ENCODE data around the gene SGCA. TPM values are rescaled to one million over a fixed set of nuclear protein-coding genes. Genes with fewer than 3 reads are reported as not detected.

SGCA gene
- total and polyA plus RNA-seq, 10 of the 15 experiments (the other 5 are each of a cell fraction or from before 2014, with no cell fraction given) = 0.13 to 2.2 (median 0.50) TPM; not detected in 2

DNA sequence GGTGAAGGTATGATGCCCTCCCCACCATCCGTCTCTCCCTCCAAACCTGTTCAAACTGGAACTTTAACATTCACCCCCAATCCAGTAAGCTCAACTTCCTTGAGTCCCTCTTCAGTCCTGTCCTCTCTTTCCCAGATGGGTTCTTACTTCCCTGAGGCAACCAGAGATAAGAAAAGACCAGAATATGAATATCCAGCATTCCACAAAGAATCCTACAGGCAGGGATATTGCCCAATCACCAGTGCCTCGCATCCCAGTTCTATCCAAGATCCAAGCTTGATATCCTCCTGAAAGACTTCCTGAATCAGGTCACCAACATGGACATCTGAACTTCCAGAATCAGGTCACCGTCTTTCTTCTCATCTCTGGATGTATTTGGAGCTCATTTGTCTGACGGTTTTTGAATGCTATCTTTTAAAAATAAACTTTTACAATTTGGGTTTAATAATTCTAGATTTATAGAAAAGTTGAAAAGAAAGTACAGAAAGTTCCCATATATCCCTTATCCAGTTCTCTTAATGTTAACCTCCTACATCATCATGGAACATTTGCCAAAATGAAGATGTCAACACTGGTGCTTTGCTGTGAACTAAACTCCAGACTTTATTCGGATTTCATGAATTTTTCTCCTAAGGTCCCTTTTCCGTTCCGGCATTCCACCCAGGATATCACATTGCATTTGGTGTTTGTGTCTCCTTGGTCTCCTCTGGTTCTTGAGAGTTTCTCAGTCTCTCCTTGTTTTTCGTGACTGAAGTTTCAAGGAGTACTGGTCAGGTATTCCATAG, 49.4 kb downstream of the SGCA start:
- TF ChIP-seq ZNF592 (IDR thresholded peaks at IDR 0.05) (no peak), POLR2A (IDR thresholded peaks at IDR 0.05; ENCODE audit: low read depth, low read length) (no peak), NR2F1 (conservative IDR thresholded peaks at IDR 0.05) (no peak), CEBPB (IDR thresholded peaks at IDR 0.05; ENCODE audit: borderline replicate concordance in 1 of 2, low read depth in 2 of 2, low read length in 2 of 2) (no peak), CUX1 (IDR thresholded peaks at IDR 0.05; ENCODE audit: insufficient replicate concordance, low read depth, low read length) (no peak)
- TF ChIP-seq, protein P1, sequence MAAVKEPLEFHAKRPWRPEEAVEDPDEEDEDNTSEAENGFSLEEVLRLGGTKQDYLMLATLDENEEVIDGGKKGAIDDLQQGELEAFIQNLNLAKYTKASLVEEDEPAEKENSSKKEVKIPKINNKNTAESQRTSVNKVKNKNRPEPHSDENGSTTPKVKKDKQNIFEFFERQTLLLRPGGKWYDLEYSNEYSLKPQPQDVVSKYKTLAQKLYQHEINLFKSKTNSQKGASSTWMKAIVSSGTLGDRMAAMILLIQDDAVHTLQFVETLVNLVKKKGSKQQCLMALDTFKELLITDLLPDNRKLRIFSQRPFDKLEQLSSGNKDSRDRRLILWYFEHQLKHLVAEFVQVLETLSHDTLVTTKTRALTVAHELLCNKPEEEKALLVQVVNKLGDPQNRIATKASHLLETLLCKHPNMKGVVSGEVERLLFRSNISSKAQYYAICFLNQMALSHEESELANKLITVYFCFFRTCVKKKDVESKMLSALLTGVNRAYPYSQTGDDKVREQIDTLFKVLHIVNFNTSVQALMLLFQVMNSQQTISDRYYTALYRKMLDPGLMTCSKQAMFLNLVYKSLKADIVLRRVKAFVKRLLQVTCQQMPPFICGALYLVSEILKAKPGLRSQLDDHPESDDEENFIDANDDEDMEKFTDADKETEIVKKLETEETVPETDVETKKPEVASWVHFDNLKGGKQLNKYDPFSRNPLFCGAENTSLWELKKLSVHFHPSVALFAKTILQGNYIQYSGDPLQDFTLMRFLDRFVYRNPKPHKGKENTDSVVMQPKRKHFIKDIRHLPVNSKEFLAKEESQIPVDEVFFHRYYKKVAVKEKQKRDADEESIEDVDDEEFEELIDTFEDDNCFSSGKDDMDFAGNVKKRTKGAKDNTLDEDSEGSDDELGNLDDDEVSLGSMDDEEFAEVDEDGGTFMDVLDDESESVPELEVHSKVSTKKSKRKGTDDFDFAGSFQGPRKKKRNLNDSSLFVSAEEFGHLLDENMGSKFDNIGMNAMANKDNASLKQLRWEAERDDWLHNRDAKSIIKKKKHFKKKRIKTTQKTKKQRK (IDR thresholded peaks at IDR 0.05; ENCODE audit: low read depth, low read length) = no peak
- ChIA-PET RAD21 (ENCODE audit: unreplicated experiment) (interaction anchor here (4.8 kb wide), 1 partner anchor 82 kb away, joined by 18 read pairs; no protein-coding TSS in a partner anchor), POLR2A (interaction anchor here (1.1 kb wide), 1 partner anchor 53 kb away, joined by 3 read pairs; no protein-coding TSS in a partner anchor), CTCF (interaction anchor here (0.6 to 6.8 kb wide), 7 partner anchors 14 to 128 kb away, joined by 3 to 85 read pairs (median 31); partner anchors contain the start of genes COL1A1 and TMEM92), SMC1A (ENCODE audit: uncharacterized antibody, unreplicated experiment) (interaction anchor here (1.0 to 3.6 kb wide), 5 partner anchors 11 to 57 kb away, joined by 4 to 21 read pairs (median 5); partner anchors contain the start of gene COL1A1)
- Histone ChIP-seq H4K20me1 (ENCODE audit: control insufficient read depth, insufficient read depth) (no peaks in the 10 kb centered on the region), H3K79me2 (ENCODE audit: control insufficient read depth, insufficient read depth, low read length) (no peaks in the 10 kb centered on the region), H3K27ac (ENCODE audit: control insufficient read depth, insufficient read depth) (no peak overlapping the region), H3K36me3 (ENCODE audit: control insufficient read depth in 2 of 2, insufficient read depth in 2 of 2, low read length in 1 of 2) (no peaks in the 10 kb centered on the region), H3K9me3 (replicated peaks; ENCODE audit: control insufficient read depth, insufficient read depth, low read length) (no peaks in the 10 kb centered on the region), H3K4me3 (no peak overlapping the region), H3K9ac (ENCODE audit: control insufficient read depth, insufficient read depth, low read length) (no peak overlapping the region), H3K27me3 (replicated peaks in 1 of 2; ENCODE audit: control insufficient read depth in 2 of 2, insufficient read depth in 2 of 2, low read length in 1 of 2) (no peaks in the 10 kb centered on the region), H2AFZ (ENCODE audit: control insufficient read depth, low read depth, low read length) (no peak overlapping the region), H3K4me1 (ENCODE audit: control insufficient read depth, insufficient read depth, low read length) (peaks cover 17% of the 10 kb centered on the region), H3K4me2 (ENCODE audit: control insufficient read depth, insufficient read depth) (no peak overlapping the region)
- FAIRE-seq (no peak), DNase-seq (ENCODE audit: low read depth, low spot score) (no peak), ATAC-seq (no peak)
- intact Hi-C loops (cut with micrococcal nuclease; ENCODE audit: unreplicated experiment) = no loop called here
- in situ Hi-C loops (cut with MboI) = no loop called here
- no TSS peak for BruUV-seq (replicated peaks)
- WGBS (ENCODE audit: insufficient coverage, insufficient replicate concordance, low lambda C conversion rate, missing lambda C conversion rate) = 40% methylated on average over 8 of the region's 8 CpGs

Measured in GM12878 (cell line).